SIG-M5 (cell line): ENCODE measurements around the gene RPAP2.
"Not testable (repeated sequence)": the region's sequence is repeated elsewhere in the genome, so short reads cannot be mapped to it uniquely, and the experiment has no call there.

ENCODE experiments used
- DNase-seq: peaks from one replicate; lab custom pipeline; 2025; lab: John Stamatoyannopoulos, UW

The RPAP2 gene

DNA sequence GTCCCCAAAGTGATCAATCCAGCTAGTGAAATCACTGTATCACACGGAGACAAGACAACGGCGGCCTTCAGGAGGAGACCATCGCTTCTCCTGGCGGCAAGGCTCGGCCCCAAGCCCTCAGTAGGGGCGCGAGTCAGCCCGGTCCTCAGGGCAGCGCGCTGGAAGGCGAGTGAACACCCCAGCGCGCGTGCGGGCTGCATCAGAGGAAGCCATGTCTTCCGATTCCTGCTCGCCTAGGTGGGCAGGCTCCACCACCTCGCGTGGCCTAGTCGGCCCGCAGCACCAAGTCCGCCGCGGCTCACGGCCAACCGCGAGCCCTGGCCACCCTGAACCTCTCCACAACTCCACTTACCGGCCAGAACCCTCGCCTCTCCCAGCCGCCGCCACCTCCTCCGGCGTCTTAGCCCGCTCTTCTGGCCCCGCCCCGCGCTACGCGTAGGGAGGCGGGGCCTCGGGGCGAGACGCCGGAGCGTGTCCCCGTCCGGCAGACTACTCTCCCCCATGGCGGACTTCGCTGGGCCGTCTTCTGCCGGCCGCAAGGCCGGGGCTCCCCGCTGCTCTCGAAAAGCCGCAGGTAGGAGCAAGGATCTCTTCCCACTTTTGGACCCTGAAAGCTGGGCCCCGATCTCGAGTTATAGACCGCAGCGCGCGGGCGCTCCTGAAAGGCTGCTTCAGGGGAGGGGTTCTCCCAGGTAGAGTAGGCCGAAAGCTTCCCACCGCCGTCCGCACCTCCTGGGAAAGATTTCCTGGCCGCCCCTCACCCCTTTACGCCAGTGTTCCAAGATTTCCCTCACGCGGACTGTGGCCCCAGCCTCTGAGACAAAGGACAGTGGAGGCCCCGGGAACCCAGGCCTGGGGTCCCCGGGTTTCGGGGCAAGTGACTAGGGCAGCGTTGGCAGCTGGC, at the start of gene RPAP2, which contains the start of gene GLMN:
RPAP2 (plus strand) TSS at position 487 of the 904 bp plus-strand sequence; CDS start at position 502, 15 bp downstream.
GLMN (minus strand) TSS at position 415 of the 904 bp plus-strand sequence. CDS start 988 bp downstream, outside the sequence.
- no peak for DNase-seq

DNA sequence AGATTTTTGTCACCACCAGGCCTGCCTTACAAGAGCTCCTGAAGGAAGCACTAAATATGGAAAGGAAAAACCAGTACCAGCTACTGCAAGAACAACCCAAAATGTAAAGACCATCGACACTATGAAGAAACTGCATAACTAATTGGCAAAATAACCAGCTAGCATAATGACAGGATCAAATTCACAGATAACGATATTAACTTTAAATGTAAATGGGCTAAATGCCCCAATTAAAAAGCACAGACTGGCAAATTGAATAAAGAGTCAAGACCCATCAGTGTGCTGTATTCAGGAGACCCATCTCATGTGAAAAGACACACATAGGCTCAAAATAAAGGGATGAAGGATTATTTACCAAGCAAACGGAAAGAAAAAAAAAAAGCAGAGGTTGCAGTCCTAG, 44.1 kb upstream of the RPAP2 start:
- not testable (repeated sequence) for DNase-seq

DNA sequence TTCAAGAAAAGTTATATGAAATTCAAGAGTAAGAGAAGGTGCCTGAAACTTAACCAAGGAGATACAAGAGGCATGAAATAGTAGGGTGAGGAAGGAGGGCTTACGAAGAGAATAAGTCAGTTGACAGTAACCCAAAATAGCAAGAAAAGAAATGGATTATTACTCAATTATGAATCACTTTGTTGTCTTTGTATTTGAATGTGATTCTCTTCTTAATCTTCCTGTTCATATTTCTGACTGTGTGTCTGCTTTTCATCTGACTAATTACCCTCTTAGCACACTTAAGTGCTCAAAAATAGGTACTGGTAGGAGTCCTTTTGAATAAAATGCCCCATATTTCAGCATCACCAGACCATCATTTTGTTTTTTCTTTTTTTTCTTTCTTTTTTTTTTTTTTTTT, 39.5 kb upstream of the RPAP2 start:
- DNase-seq: no peak

GRCh38 chr1:92262516-92262915, 36.3 kb upstream of the RPAP2 start:
- no peak for DNase-seq

DNA sequence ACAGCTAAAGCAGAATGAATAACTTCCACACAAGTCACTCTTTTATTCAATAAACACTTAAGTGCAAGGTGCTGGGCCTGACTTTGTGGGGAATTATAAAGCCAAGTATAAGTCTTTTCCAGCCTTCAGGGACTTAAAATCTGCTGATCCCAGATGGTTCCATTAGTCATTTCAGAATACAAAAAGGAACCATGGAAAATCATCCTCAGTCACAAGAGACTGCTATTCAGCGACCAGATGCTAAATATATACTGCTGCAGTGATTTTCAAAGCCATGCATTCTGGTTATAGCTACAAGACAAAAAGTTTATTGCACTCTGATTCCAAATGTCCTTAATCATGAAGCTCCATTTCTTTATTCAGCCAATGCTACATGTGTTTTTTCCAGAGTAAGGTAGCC, 25.8 kb upstream of the RPAP2 start:
- no peak for DNase-seq

DNA sequence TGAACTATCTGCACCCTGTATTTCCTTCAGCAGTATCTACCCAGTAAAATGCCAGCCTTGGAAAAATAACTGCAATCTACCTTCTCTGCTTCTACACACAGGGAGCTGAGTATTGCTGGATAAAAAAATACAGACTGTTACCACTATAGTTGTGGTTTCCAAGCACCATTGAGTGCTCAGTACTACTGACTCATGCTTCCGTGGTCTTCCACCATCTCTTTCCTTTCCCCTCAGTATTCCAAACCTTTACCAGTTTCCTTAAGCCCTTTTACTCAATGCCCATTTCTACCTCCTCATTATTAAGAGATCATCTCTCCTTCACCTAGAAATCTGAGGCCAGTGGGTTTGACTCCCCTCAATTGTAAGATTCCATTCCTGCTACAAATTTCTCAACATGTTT, 23.9 kb upstream of the RPAP2 start:
- no peak for DNase-seq

- no peak for DNase-seq
These were observed 22.8 kb upstream of the RPAP2 start for GRCh38 chr1:92276082-92276481.

- no peak for DNase-seq
These were observed 21.6 kb upstream of the RPAP2 start for GRCh38 chr1:92277105-92277723.

GRCh38 chr1:92279781-92280180, 19.1 kb upstream of the RPAP2 start:
- not testable (repeated sequence) for DNase-seq

GRCh38 chr1:92281411-92281810, 17.4 kb upstream of the RPAP2 start:
- DNase-seq: not testable (repeated sequence)

GRCh38 chr1:92291372-92291999, 7.4 kb upstream of the RPAP2 start:
- no peak for DNase-seq

DNA sequence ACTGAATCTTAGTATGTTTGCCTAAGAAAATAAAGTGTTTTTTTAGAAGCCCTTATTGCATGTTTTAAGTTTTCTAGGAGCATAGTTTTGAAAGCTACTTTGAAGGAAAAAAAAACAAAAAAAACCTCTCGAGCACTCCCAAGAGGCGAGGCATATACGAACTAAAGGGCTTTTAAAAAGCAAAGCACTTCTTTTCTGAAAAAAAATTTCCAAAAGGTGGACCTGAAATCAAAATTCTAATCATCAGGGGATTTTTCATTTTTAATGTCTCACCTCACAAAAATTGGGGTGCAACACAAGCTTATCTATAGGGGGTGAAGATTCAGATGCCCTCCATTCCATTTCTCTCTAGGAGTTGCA, 666 bp upstream of the RPAP2 start:
- no peak for DNase-seq

- no peak for DNase-seq
These were observed 755 bp downstream of the RPAP2 start for GRCh38 chr1:92299477-92300150.

- DNase-seq: no peak
These were observed 2.2 kb downstream of the RPAP2 start for GRCh38 chr1:92301021-92301420.

GRCh38 chr1:92306020-92306419, 7.2 kb downstream of the RPAP2 start:
- no peak for DNase-seq

GRCh38 chr1:92307980-92308379, 9.1 kb downstream of the RPAP2 start:
- no peak for DNase-seq

- DNase-seq: no peak
These were observed 11.3 kb downstream of the RPAP2 start for GRCh38 chr1:92310185-92310597.

DNA sequence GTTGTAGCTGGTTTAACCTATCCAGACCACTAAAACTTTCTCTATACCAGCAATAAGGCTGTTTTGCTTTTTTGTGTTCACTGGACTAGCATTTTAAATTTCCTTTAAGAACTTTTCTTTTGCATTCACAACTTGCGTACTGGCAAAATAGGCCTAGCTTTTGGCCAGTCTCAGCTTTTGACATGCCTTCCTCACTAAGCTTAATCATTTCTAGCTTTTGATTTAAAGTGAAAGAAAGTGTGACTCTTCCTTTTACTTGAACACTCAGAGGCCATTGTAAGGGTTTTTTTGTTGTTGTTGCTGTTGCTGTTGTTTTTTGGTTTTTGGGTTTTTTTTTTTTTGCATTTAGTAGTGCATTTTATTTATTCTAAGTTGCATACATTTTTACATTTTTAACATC, 15.2 kb downstream of the RPAP2 start:
- DNase-seq: no peak

- no peak for DNase-seq
These were observed 17.1 kb downstream of the RPAP2 start for GRCh38 chr1:92315766-92316599.

DNA sequence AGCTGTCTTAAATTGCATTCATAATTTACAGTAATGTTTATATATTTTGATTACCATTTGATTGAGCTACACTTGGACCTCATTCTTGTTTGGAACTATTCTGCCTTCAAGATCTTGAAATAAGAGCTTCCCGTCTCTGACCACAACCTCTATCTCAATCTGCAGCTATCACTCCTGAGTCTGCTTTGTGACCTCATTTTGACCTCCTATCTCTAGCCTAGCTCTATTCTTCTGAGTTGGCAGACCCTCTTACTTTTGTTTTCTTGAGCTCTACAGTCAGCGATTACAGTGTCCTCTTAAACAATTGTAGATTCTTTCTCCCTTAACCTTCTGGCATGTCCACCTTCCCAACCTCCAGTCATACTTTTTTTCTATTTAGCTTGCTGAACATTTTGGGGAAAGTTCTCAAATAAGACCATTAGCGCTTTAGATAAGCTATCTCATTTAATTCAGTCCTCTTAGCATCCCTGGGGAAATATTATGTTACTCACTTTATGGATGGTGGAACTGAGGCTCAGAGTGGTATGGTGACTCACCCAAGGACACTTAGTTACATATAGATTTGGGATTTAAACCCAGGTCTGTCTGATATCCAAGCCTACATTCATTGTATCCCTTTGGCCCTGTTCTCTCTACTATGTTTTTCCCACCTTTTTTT, 19.1 kb downstream of the RPAP2 start:
- no peak for DNase-seq
